NCI-H82 treated with DMSO at 0.1 percent for 48 hours (cell line): ENCODE measurements around the gene FCRL6.

Experiments
- DNase-seq: peaks from one replicate; lab custom pipeline; 2025; ENCODE audit not compliant: unreplicated experiment; lab: John Stamatoyannopoulos, UW

The FCRL6 gene

GRCh38 chr1:159798893-159799292 lies 3.3 kb upstream of the FCRL6 start:
- DNase-seq: peak; percentile 84

- DNase-seq: no peak
Measured at GRCh38 chr1:159799446-159799985, 2.6 kb upstream of the FCRL6 start.

GRCh38 chr1:159800177-159800930 lies 1.8 kb upstream of the FCRL6 start:
- DNase-seq: no peak

- DNase-seq: no peak
Measured at GRCh38 chr1:159803956-159804689, 2.0 kb downstream of the FCRL6 start.

DNA sequence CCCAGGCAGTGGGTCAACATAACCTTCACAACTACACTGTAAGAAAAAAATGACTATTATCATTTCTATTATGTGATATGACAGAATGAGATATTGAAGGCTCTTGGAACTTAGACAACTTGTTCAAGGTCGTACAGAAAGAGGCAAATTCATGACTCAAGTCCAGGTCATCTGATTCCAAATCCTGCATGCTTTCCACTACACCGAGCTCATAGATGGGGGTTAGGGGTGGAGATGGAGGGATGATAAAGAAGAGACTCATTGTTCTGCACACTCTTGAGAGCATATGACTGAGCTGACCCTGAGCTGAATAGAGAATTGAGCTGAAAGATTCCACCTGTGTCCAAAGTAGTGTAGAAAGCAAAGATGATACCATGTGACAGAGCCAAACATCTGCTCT lies 2.8 kb downstream of the FCRL6 start:
- no peak for DNase-seq

GRCh38 chr1:159815926-159816325 lies 13.8 kb downstream of the FCRL6 start:
- no peak for DNase-seq

DNA sequence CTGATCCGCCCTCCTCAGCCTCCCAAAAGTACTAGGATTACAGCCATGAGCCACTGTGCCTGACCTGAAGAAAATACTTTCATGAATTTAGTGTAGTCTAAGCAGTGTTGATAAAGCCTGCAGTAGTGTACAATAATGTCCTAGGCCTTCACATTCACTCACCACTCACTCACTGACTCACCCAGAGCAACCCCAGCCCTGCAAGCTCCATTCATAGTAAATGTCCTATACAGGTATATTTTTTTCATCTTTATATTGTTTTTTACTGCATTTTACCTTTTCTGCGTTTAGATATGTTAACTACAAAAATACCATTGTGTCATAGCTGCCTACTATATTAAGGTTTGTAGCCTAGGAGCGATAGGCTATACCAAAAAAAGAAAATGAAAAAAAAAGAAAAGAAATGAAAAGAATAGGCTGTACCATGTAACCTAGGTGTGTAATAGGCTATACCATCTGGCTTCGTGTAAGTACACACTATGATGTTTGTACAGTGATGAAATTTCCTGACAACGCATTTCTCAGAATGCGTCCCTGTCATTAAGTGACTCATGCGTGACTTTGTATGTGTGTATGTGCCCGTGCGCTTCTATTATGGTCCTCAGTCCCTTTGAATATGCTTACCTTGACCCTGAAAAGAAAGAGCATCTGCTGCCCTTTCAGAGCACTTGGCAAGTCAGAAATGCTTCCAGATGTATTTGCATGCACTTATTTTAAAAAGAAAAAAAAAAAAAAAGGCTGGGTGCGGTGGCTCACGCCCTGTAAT lies 15.3 kb downstream of the FCRL6 start:
- no peak for DNase-seq

DNA sequence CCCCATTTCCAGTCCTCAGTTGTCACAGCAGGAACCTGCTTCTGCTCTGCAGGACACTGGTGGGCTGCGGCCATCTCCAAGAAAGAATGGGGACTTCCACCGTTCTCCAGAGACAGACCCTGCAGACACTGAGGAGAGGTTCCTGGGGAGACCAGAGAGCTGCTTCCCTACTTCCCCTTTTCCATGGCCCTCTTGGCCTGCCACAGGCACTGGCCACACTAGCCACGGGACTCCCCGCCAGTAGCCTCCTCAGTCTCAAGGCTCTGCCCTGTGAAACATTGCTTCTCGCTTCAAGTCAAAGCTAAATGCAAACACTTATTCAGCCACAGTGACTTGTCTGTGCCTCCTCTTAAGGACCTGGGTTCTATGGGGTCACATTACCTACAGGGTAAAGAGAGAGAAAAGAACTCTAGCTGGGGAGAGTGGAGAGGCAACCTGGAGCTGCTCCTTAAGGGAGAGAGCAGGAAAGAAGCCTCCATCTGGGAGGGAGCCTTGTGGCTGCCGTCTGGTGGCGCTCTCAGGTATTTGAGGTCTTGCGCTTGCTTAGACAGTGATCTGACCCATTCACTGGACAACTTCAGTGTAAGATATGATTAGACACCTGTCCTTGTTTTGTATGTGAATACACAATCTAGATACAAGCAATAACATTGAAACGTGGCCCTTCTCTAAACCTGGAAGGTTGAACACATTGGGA lies 19.2 kb downstream of the FCRL6 start:
- DNase-seq: peak; percentile 24

- peak; percentile 87 for DNase-seq
Measured at GRCh38 chr1:159823406-159823805, 21.2 kb downstream of the FCRL6 start.

GRCh38 chr1:159825564-159825963 lies 23.4 kb downstream of the FCRL6 start:
- DNase-seq: no peak

- no peak for DNase-seq
Measured at GRCh38 chr1:159826441-159827101, 24.4 kb downstream of the FCRL6 start, which contains the start of gene SLAMF8. SLAMF8 (plus strand) TSS chr1:159826873; CDS start chr1:159826899, 26 bp downstream.

DNA sequence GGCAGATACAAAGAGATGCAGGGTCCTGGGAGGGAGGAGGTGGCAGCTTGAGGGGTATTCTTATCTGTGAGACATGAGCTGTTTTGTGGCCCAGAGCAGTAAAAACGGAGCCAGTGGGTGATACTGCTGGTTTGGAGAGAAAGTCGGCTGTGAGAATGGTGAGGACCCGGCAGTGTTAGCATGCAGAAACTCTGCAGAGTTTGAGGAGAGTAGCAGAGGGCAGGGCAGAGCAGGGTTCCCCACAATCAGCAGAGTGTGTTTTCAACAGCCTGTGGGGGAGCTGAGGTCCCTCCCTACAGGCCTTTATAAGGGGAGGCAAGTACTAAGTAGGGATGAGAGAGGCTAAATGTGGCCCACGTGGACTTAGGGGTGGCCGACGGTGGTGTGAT lies 24.9 kb downstream of the FCRL6 start:
- no peak for DNase-seq

GRCh38 chr1:159827549-159827948 lies 25.4 kb downstream of the FCRL6 start:
- DNase-seq: no peak

DNA sequence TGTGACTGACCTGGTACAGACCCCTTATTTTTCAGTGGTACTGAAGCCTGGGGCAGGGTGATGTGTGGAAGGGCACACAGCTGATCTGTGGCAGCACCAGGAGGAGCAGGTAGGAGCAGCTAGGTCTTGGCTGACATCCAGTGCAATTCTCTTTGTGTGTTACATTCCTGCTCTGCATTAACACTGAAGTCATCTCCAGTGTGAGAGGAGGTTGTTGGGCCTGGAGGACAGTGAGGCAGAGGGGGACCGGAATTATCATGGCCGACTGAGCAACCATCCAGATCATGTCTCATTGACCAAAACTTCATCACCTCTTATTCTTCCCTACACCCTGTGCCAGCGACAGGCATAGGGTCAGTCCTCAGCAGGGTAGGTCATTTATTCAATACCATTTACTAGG lies 26.0 kb downstream of the FCRL6 start:
- DNase-seq: no peak

DNA sequence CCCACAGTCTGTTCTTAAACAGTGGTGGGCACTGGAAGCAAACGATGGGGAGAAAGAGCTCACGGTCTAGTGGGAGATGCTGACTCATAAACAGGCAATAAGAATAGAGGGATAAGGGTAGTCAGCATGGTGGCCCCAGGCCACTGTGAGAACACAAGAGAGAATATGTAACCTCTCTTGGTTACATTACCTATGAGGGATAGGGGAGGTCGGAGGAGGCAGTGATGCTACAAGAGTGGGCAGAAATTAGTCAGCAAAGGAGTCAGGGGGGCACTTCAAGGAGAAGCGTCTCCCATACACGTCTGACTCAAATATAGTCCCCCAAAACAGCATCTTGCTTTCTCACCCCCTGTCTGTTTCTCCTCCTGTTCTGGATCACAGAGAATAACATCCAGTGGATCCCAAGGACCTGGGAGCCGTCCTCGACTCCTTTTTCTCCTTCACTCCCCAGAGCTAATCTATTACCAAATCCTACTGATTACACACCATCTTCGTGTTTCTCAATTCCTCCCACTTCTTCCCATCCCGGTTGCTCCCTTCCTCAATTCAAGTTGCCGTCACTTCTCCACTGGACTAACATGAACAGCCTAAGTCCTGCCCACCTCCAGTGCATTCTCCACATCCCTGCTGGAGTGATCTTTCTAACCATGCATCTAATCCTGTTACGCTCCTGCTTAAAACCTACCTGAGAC lies 26.6 kb downstream of the FCRL6 start:
- DNase-seq: peak; percentile 60

- peak; percentile 60 for DNase-seq
Measured at GRCh38 chr1:159829273-159829634, 27.1 kb downstream of the FCRL6 start.

GRCh38 chr1:159829822-159830465 lies 27.8 kb downstream of the FCRL6 start:
- DNase-seq: no peak

- no peak for DNase-seq
Measured at GRCh38 chr1:159830722-159831121, 28.6 kb downstream of the FCRL6 start.

DNA sequence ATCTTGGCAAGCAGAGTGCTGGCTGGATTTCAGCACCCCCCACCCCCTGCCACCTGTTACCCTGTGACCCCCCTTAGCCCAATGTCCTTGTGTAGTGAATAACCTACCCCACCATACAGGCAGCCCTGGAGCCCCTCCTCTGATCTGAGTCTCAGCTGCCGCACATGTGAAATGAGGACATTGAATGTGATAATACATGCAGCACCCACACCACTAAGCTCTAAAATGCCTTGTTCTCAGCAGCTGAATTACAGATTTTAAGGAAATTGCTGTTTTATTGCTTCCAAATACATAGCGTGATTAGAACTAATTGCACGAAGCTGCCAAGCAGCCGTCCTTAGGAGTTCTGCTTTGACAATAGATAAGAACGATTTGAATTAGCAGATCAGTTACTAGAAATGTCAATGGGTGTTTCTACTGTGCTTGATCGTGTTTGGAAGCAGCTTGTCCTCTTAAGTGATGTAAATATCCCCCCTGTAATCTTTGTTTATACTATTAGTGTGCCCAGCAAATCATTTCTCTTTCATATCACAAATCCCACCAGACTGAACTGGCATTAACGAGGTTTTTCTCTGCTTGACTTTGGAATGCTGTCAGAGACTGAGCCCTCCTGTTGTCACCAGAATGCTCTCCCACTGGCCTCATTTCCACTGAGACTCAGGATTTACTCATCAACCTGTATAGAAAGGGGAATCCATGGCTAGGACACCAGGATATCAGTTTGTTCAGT lies 29.4 kb downstream of the FCRL6 start:
- DNase-seq: peak; percentile 31
